BE2C (cell line): ENCODE measurements around the gene DDTL. TPM values are rescaled to one million over a fixed set of nuclear protein-coding genes. Genes with fewer than 3 reads are reported as not detected.
"Not testable (repeated sequence)": the region's sequence is repeated elsewhere in the genome, so short reads cannot be mapped to it uniquely, and the experiment has no call there.

ENCODE experiments used
- DNase-seq: peaks from one replicate; pipeline ENCODE4 v3.0.0-alpha.2; 2020
- H3K27me3 ChIP-seq: fragments of 250-450 bp; sonication (Bioruptor Pico); 2 replicates; pipeline ENCODE4 v1.5.1; 2020; ENCODE audit warnings: mild to moderate bottlenecking
- H3K36me3 ChIP-seq: fragments of 250-450 bp; sonication (Bioruptor Pico); 2 replicates; pipeline ENCODE4 v1.5.1; 2020; ENCODE audit warnings: mild to moderate bottlenecking
- H3K4me1 ChIP-seq: fragments of 250-450 bp; sonication (Bioruptor Pico); 2 replicates; pipeline ENCODE4 v1.5.1; 2020
- H3K4me3 ChIP-seq: 2 replicates; pipeline ENCODE4 v1.5.1; 2011; ENCODE audit warnings: low read depth, low read length
- H3K9me3 ChIP-seq: fragments of 250-450 bp; sonication (Bioruptor Pico); 2 replicates; pipeline ENCODE4 v1.5.1; 2020
- polyA plus RNA-seq: library from polyadenylated mRNA; unstranded; fragments of >200 nt; gene quantifications from one replicate; pipeline ENCODE4 v1.2.1, GENCODE V29; 2012; ENCODE audit warnings: low read depth, missing spikeins; ENCODE audit not compliant: insufficient read length, insufficient read depth
- TF ChIP-seq, protein P1 (sequence below): IDR thresholded peaks from 2 replicates; pipeline ENCODE4 v1.5.1; 2012; ENCODE audit warnings: mild to moderate bottlenecking, low read depth, low read length

The DDTL gene
- polyA plus RNA-seq: 17.0 TPM

DNA sequence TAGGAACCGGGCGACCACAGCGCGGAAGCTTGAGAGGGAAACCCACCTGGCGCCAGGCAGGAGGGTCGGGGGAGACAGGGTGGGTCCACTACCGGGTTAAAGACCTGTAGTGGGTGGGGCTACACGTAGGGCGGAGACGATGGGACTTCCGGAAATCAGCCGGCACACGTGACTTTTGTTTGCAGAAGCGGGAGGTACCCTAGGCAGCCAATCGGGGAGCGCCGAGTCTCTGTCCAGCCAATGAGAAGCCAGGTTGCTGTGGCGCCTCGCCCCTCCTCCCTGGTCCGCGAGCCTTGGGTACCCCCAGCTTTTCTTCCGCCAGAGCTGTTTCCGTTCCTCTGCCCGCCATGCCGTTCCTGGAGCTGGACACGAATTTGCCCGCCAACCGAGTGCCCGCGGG is at the start of gene DDTL:
Gene DDTL, plus strand, starts transcription at position 321 of the 400 bp plus-strand sequence. Its CDS starts 27 bp downstream, at position 348.
- not testable (repeated sequence) for H3K27me3 ChIP-seq, DNase-seq, H3K9me3 ChIP-seq, H3K4me1 ChIP-seq, H3K4me3 ChIP-seq
- H3K36me3 ChIP-seq: peaks cover 22% of the 10 kb centered on the region

DNA sequence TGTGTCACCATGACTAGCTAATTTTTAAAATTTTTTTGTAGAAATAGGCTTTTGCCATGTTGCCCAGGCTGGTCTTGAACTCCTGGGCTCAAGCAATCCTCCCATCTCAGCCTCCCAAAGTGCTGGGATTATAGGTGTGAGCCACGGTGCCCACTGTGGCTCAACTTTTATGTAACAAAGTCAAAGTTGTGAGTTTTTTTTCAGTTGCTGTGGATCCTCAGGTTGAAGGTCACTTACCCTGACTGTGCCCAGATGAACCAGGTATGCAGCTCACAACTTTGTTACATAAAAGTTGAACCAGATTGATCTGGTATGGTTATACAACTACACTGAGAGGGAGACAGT is 46.4 kb upstream of the DDTL start:
- H3K4me1 ChIP-seq, H3K36me3 ChIP-seq, DNase-seq, H3K9me3 ChIP-seq, H3K27me3 ChIP-seq, H3K4me3 ChIP-seq: not testable (repeated sequence)

DNA sequence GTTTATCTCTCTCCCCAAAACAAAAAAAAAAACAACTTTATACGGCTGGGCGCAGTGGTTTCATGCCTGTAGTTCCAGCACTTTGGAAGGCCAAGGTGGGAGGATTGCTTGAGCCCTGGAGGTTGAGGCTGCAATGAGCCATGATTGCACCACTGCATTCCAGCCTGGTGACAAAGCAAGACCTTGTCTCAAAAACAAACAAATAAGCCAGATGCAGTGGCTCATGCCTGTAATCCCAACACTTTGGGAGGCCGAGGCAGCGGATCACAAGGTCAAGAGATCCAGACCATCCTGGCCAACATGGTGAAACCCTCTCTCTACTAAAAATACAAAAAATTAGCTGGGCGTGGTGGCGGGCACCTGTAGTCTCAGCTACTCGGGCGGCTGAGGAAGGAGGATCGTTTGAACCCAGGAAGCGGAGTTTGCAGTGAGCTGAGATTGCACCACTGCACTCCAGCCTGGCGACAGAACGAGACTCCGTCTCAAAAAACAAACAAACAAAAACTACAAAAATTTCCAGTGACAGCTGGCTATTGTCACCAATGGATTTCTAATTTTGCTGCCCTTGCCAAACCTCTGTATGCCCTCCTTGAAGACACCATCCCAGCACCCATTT is 45.0 kb upstream of the DDTL start:
- not testable (repeated sequence) for H3K4me1 ChIP-seq, H3K27me3 ChIP-seq, H3K36me3 ChIP-seq, H3K9me3 ChIP-seq, H3K4me3 ChIP-seq, DNase-seq

DNA sequence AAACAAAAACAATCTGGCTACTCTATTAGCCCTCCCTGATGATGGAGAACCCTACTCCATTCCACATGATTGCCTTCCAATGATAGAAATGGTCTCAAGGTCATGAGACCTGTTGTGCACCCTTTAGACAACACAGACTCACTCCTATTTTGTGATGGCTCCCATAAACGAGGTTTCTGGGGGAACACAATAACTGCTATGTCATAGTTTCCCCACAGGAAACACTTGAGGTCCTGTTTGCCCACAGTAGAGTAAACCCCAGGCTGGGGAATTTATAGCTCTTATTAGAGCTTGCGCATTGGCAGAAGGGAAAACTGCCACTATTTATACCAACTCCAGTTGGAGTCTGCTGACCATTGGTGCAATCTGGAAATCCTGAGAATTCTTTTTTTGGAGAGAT is 43.8 kb upstream of the DDTL start:
- Histone ChIP-seq H3K4me1 (no peaks in the 10 kb centered on the region; the same call in 1 of the 2 replicates), H3K27me3 (no peaks in the 10 kb centered on the region), H3K9me3 (no peaks in the 10 kb centered on the region; the same call in 1 of the 2 replicates), H3K36me3 (no peaks in the 10 kb centered on the region), H3K4me3 (no peak overlapping the region)
- DNase-seq: no peak
- TF ChIP-seq, protein P1, sequence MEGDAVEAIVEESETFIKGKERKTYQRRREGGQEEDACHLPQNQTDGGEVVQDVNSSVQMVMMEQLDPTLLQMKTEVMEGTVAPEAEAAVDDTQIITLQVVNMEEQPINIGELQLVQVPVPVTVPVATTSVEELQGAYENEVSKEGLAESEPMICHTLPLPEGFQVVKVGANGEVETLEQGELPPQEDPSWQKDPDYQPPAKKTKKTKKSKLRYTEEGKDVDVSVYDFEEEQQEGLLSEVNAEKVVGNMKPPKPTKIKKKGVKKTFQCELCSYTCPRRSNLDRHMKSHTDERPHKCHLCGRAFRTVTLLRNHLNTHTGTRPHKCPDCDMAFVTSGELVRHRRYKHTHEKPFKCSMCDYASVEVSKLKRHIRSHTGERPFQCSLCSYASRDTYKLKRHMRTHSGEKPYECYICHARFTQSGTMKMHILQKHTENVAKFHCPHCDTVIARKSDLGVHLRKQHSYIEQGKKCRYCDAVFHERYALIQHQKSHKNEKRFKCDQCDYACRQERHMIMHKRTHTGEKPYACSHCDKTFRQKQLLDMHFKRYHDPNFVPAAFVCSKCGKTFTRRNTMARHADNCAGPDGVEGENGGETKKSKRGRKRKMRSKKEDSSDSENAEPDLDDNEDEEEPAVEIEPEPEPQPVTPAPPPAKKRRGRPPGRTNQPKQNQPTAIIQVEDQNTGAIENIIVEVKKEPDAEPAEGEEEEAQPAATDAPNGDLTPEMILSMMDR: no peak

DNA sequence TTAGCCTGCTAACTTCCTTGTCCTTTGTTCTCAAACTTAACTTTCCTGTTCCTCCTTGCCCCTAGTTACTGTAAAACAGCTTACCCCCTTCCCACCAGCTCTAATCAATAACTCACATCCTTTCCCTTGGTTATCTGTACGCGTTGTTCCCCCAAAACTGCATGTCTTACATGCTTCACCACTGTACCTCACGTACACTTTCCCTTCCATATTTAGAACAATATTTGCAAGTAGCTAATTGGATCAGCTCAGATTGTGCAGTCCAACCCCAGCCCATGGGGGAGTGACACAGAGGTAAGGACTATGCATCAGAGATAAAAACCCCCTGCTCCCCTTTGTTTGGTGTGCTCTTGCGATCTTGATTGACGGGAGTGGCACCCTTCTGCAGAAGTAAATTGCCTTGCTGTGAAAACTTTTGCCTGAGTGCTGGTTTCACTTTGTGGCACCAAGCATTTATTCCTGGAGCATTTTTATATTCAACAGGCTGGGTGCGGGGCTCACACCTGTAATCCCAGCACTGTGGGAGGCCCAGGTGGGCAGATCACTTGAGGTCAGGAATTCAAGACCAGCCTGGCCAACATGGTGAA is 41.6 kb upstream of the DDTL start:
- no peaks in the 10 kb centered on the region for H3K27me3 ChIP-seq
- H3K4me1 ChIP-seq: no peaks in the 10 kb centered on the region; the same call in 1 of the 2 replicates
- H3K4me3 ChIP-seq: no peak overlapping the region
- TF ChIP-seq, protein P1: no peak
- no peak for DNase-seq
- no peaks in the 10 kb centered on the region for H3K36me3 ChIP-seq
- no peaks in the 10 kb centered on the region; the same call in 1 of the 2 replicates for H3K9me3 ChIP-seq

DNA sequence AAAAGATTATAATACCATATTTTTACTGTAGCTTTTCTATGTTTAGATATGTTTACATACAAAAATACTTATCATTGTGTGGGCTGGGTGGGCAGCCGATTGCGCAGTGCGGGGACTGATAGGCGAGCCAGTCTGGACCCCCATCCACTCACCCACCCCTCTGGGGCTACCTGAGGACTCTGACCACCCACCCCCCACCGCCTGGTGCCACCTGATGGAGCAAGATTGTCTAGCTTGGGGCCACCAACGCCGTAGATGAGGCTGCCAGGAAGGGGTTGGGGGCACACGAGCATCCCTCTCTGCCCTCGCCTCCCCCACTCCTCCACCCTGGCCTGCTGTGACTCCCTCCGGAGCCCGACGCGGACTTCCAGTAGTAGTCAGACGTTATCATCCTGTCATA is 40.1 kb upstream of the DDTL start:
- no peak for DNase-seq
- no peaks in the 10 kb centered on the region for H3K27me3 ChIP-seq
- H3K36me3 ChIP-seq: no peaks in the 10 kb centered on the region
- no peaks in the 10 kb centered on the region; the same call in 1 of the 2 replicates for H3K4me1 ChIP-seq
- TF ChIP-seq, protein P1: no peak
- H3K9me3 ChIP-seq: peaks cover 4% of the 10 kb centered on the region
- H3K4me3 ChIP-seq: no peak overlapping the region

DNA sequence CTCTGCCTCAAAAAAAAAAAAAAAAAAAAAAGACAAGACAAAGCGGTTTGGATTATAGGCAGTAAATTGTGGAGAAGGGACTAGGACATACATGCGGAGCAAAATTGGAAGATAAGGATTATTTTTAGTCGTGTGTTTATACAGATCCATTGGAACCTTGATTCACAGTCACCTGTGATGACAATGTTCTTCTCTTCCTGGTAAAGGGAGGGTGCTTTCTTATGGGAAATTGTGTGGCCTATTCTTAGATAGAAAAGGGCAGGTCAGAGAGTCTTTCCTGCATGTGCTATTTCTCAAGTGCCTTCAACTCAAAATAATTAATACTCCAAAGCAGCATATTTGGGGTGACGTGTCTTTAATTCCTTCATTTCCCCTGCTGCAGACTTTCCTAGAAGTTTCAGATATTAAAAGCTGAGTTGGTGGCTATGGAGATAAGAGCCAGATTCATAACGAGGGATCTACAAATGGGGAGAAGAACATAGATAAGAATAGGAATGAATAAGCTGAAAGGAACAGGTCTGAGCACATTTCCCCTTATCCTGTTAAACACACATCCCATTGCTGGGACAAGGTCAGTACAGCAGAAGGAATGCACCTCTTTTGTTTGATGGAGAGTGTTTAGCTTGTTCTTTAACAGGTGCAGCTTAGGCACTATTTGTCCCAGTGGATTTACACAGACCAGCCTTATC is 28.2 kb upstream of the DDTL start:
- no peaks in the 10 kb centered on the region for H3K27me3 ChIP-seq
- H3K4me1 ChIP-seq: no peaks in the 10 kb centered on the region
- no peak overlapping the region for H3K4me3 ChIP-seq
- no peaks in the 10 kb centered on the region; the same call in 1 of the 2 replicates for H3K9me3 ChIP-seq
- no peaks in the 10 kb centered on the region for H3K36me3 ChIP-seq
- no peak for DNase-seq
- TF ChIP-seq, protein P1: no peak
